GM18858 (cell line): ENCODE data around the gene EPYC.
A peak's percentile ranks its signal among the peaks of the same experiment; 100 is the strongest.
"Not testable (repeated sequence)": the region's sequence is repeated elsewhere in the genome, so short reads cannot be mapped to it uniquely, and the experiment has no call there.

Source experiments
- ATAC-seq: cut with Tn5 transposase; IDR thresholded peaks from one replicate; pipeline ENCODE4 v1.9.1; 2021; ENCODE audit not compliant: unreplicated experiment

The EPYC gene

DNA sequence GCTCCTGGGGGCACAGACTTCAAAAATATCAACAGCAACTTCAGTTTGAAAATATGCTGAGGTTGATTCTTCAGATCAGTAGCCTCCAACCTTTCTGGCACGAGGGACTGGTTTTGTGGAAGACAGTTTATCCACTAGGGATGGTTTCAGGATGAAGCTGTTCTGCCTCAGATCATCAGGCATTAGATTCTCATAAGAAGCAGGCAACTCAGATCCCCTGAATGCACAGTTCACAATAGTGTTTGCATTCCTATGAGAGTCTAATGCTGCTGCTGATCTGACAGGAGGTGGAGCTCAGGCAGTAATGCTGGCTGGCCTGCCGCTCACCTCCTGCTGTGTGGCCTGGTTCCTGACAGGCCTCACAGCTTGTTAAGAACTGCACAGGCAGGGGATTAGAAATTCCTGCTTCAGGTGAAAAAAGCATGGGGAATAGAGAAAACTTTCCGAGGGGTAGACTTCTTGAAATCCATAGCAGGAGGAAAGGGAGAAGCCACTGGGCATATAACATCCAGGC, 12.8 kb downstream of the EPYC start:
- no peak for ATAC-seq

- ATAC-seq = no peak
These were observed 14.2 kb downstream of the EPYC start for GRCh38 chr12:90990611-90991010.

- no peak for ATAC-seq
These were observed 15.1 kb downstream of the EPYC start for GRCh38 chr12:90989686-90990111.

GRCh38 chr12:90987520-90987919, 17.3 kb downstream of the EPYC start:
- peak; percentile 76 for ATAC-seq

DNA sequence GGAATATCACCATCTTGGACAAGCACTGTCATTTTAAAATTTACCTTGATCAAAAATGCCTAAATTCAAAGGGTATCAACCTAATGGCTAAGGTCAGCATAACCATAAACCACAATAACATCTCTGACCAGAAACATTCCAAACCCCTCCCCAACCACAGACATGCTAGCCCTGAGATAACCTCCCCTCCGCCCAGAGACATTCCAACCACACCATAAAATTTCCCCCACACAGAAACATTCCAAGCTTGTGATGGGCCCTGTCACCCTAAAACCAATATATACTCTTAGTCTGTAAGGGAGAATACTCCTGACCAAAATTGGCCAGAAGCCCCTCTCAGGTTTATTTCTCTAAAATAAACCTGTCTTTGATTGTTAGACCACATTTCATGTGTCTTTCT, 17.7 kb downstream of the EPYC start:
- ATAC-seq = no peak

GRCh38 chr12:90985331-90985730, 19.4 kb downstream of the EPYC start:
- not testable (repeated sequence) for ATAC-seq

DNA sequence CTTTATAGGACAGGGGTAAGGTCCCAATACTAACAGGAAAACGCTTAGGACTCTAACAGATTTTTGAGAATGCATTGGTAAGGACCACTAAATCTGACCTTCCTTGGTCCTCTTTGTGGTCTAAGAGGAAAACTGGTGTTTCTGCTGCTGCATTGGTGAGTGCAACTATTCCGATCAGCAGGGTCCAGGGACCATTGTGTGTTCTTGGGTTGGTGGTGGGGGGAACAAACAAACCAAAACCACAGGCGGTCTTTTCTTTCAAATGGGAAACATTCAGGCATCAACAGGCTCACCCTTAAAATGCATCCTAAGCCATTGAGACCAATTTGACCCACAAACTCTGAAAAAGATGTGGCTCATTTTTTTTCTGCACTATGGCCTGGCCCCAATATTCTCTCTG, 20.7 kb downstream of the EPYC start:
- no peak for ATAC-seq

DNA sequence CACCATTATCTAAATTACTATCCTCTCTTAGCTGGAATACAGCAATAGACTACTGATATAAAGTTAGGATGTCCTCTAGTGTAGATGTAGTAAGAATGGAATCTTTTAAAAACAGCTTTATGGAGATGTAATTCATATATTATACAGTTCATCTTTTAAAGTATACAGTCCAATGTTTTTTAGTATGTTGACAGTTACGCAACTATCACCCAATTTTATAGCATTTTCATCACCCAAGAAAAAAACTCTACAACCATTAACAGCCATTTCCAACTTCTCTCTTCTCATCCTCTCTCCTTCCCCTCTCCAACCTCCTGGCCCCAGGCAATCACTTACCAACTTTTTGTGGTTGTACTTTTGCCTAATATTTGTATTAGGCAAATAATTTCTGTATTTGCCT, 22.6 kb downstream of the EPYC start:
- no peak for ATAC-seq

- ATAC-seq = no peak
These were observed 24.8 kb downstream of the EPYC start for GRCh38 chr12:90979951-90980350.

- no peak for ATAC-seq
These were observed 25.8 kb downstream of the EPYC start for GRCh38 chr12:90979019-90979418.

DNA sequence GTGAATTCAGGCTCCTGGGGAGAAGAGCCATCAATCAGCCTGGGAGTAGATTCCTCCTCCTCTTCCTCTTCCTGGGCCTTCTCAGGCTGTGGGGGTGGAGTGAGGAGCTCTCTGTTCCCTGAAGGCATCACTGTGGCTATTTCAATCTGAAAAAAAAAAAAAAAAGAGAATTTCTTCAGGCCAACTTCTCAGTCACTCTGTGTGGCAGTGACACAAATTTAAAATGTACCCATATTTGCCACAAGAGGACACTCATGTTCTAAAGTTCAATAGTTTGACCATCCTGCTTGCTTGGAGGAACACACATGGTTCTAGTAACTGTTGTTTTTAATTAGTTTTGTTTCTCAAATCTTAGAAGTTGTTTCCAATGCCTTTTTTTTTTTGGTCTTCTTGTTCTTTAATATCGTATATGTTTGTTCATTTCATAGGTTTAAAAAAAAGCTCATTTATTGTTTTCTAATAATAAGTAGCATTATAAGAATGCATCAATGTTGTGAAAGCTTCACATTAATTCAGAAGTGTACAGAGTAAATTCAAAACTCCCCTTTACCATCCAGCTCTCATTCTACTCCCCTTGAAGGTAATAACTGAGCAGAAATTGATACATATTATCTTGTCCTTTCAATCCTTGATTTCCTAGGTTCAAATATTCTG, 26.5 kb downstream of the EPYC start:
- ATAC-seq = peak; percentile 93

DNA sequence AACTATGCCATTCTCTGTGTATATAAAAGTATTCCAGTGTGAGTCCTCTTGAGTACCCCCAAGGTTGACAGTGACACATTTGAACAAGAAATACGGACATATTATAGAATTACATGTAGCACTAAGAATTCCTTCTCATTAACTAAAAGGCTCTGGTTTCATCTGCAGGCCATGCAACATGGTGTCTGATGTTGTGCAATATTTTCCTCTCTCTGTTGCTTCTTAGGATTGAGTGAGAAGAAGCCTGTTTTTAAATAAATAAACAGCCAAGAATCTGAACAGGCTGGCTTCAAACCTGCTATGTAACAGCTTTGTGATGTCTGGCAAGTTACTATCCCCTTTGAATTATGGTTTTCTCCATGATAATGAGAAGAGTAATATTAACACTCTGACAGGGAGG, 27.5 kb downstream of the EPYC start:
- ATAC-seq = no peak

DNA sequence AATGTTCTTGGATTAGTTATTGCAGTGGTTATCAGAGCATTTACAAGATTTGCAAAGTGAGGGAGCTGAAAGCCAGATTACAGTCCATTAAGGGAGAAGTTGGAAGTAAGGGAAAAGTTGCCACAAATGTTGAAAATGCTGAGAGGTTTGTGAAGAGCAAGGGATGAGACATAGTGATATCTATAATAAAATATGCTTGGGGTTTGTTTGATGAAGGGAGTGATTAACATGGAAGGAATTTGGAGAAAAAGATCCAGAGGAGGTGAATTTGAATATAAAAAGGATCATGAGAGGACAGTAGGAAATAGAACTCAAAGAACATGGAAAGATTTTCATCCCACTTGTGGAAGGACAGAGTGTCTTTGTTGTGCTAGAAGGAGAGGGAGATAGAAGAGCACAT, 30.5 kb downstream of the EPYC start:
- ATAC-seq = no peak

GRCh38 chr12:90972226-90972625, 32.5 kb downstream of the EPYC start:
- no peak for ATAC-seq

DNA sequence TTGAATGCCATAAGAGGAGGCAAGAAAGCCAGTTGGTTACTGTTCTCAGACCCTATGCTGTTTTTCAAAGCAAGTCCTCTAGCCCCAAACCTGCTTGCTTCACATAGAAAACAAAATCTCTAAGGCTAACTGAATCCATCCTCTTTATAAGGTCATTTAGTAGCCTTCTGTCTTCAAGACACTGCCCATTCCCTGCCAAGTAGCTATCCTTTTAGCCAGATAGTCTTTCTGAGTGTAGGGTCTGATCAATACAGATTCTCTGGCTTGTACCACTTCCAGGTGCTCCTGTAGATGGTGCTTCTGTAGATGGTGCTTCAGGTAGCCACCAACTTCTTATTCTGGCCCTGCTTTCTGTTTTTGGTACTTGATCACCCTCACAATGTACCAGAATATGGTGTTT, 33.9 kb downstream of the EPYC start:
- no peak for ATAC-seq

- ATAC-seq = no peak
These were observed 34.3 kb downstream of the EPYC start for GRCh38 chr12:90970471-90970870.

GRCh38 chr12:90969851-90970250, 34.9 kb downstream of the EPYC start:
- ATAC-seq = no peak

GRCh38 chr12:90969346-90969745, 35.4 kb downstream of the EPYC start:
- no peak for ATAC-seq

- peak; percentile 88 for ATAC-seq
These were observed 39.6 kb downstream of the EPYC start for GRCh38 chr12:90965204-90965603.

DNA sequence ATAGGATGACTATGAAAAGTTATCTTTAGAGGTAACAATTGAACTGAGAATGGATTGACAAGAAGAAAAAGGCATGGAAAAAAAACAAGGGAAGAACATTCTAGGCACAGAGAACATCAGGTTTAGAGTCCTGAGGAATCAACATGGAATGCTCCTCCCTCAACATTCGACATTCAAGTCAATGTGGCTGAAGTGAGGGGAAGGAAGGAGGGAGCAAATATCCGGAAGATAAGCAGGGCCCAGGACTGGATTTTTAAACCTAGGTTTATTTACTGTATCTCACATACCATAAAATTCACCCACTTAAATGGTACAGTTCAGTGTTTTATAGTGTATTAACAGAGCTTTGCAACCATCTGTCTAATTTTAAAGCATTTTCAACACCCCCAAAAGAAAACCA, 40.2 kb downstream of the EPYC start:
- ATAC-seq = no peak

DNA sequence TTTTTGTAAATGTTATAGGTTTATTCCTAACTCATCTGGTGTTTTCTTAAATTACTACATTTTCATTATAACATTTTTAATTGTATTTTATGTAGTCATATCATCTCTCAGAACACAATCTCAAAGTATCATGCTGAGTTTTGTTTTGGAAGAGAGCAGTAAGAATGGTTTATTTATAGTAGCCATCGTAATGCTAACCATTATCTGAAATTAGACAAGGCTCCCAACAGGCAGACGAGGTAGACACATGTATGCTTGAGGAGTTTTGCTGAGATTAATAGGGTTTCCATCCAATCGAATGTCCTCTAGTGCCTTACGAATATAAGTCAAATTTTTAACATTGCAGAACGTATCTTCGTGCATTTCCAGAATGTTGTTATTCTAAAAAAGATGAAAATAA, 40.8 kb downstream of the EPYC start:
- ATAC-seq = no peak

- no peak for ATAC-seq
These were observed 43.6 kb downstream of the EPYC start for GRCh38 chr12:90961154-90961553.

DNA sequence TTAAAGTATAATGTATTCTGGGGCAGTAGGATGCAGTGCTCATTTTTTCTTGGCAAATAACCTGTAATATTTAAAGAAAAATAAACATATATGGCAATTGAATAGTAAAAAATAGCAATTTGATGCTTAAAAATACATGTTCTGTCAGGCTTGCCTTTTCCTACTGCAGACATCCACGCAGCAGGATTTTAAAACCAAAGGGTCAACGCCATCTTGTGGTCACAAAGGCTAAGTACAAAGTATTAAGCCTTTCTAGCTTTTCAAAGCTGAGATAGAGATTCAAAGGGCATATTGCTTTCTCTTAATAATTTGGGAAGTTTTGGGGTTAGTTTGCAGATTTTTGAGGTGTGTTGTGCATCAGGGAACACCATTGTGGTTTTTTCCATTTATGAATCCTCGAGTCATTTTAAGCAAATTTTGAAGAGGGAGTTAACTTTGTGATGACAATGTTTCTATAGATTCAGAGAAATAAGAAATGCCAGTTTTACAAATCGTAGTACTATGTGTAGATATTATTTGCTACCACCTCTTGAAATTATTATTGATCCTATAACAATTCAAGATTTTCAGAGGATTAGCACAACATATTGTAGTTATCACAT, 45.1 kb downstream of the EPYC start:
- peak; percentile 81 for ATAC-seq
